Measurements from ENCODE around the gene TCF4.

- no peak for TF ChIP-seq CTCF (IDR thresholded peaks at IDR 0.05)
- TF ChIP-seq POLR2A (IDR thresholded peaks at IDR 0.05) = no peak
- TF ChIP-seq EP300 (IDR thresholded peaks at IDR 0.05; ENCODE audit: low read depth) = no peak
- TF ChIP-seq POLR2AphosphoS5 (IDR thresholded peaks at IDR 0.05) = no peak
These were observed 307.5 kb downstream of the TCF4 start for GRCh38 chr18:55280503-55280902.
